Activated T-helper 17 cell treated with anti-CD3 and anti-CD28 coated beads, Interleukin-2, amount 50 U/mL, for 72 hours (primary cell): ENCODE data around the gene NFKBIA. TPM values are rescaled to one million over a fixed set of nuclear protein-coding genes. Genes with fewer than 3 reads are reported as not detected.
"Not testable (repeated sequence)": the region's sequence is repeated elsewhere in the genome, so short reads cannot be mapped to it uniquely, and the experiment has no call there.

ENCODE experiments used
- ATAC-seq: fragments of 150-1000 bp; cut with Tn5 transposase; replicated peaks from 2 replicates; pipeline ENCODE4 v1.10.0; 2021; ENCODE audit warnings: mild to moderate bottlenecking, moderate library complexity
- H3K27ac Mint-ChIP-seq: one replicate; pipeline ENCODE4 v1.8.0; 2022; ENCODE audit warnings: mixed read lengths
- H3K27me3 Mint-ChIP-seq: one replicate; pipeline ENCODE4 v1.8.0; 2022; ENCODE audit warnings: mixed read lengths
- H3K36me3 Mint-ChIP-seq: one replicate; pipeline ENCODE4 v1.8.0; 2022; ENCODE audit warnings: low read depth, mild to moderate bottlenecking, mixed read lengths
- H3K4me1 Mint-ChIP-seq: one replicate; pipeline ENCODE4 v1.8.0; 2022; ENCODE audit warnings: mixed read lengths
- H3K4me3 Mint-ChIP-seq: one replicate; pipeline ENCODE4 v1.8.0; 2022; ENCODE audit warnings: mild to moderate bottlenecking, mixed read lengths
- H3K9me3 Mint-ChIP-seq: one replicate; pipeline ENCODE4 v1.8.0; 2022; ENCODE audit warnings: mixed read lengths
- total RNA-seq, 2 donors: library from RNA; stranded (reverse); gene quantifications; one replicate each; pipeline ENCODE4 v1.2.3, GENCODE V29; 2022

NFKBIA gene
- total RNA-seq, 2 donors from 2014 or later: 299 to 554 TPM

DNA sequence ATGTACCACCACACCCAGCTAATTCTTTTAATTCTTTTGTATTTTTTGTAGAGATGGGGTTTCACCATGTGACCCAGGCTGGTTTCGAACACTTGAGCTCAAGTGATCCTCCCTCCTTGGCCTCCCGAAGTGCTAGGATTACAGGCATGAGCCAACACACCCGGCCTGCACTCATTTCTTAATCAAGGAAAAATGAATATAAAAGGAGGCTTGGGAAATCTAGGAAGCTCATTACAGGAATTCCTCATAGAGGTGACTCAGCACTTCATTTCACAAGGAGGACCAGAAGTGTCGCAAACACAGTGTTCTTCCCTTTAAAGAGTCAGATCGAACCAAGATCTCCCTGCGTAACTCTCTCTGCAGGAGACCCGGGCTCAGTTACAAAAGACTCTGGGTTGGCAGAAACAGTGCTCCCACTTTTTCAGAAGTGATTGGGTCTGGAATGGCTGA is 30.3 kb downstream of the NFKBIA start:
- Mint-ChIP-seq H3K27me3 (no peaks in the 10 kb centered on the region), H3K27ac (no peak overlapping the region), H3K4me1 (no peaks in the 10 kb centered on the region), H3K36me3 (no peaks in the 10 kb centered on the region), H3K9me3 (peaks cover 4% of the 10 kb centered on the region), H3K4me3 (no peak overlapping the region)
- no peak for ATAC-seq

- H3K27ac Mint-ChIP-seq, ATAC-seq, H3K36me3 Mint-ChIP-seq, H3K4me3 Mint-ChIP-seq, H3K27me3 Mint-ChIP-seq, H3K9me3 Mint-ChIP-seq, H3K4me1 Mint-ChIP-seq: not testable (repeated sequence)
These were observed 31.3 kb downstream of the NFKBIA start for GRCh38 chr14:35373208-35373607.

DNA sequence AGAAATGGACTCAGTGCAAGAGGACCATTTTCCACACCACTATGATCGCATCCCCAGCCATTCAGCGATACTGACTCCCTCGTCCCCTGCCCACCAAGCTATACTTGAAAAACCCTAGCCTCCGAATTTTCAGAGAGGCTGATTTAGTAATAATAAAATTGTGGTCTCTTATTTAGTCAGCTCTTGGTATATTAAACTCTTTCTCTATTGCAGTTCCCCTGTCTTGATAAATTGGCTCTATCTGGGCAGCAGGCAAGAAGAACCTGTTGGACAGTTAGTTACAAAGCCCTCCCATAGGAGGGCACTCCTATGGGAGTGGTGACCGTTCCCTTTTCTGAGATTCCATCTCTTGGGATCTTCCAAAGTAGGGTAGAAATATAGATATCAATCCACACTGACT is 33.6 kb downstream of the NFKBIA start:
- no peak for ATAC-seq
- H3K4me1 Mint-ChIP-seq: peaks cover 6% of the 10 kb centered on the region
- no peaks in the 10 kb centered on the region for H3K27me3 Mint-ChIP-seq
- no peak overlapping the region for H3K27ac Mint-ChIP-seq
- no peak overlapping the region for H3K4me3 Mint-ChIP-seq
- H3K36me3 Mint-ChIP-seq: no peaks in the 10 kb centered on the region
- H3K9me3 Mint-ChIP-seq: peaks cover 4% of the 10 kb centered on the region

DNA sequence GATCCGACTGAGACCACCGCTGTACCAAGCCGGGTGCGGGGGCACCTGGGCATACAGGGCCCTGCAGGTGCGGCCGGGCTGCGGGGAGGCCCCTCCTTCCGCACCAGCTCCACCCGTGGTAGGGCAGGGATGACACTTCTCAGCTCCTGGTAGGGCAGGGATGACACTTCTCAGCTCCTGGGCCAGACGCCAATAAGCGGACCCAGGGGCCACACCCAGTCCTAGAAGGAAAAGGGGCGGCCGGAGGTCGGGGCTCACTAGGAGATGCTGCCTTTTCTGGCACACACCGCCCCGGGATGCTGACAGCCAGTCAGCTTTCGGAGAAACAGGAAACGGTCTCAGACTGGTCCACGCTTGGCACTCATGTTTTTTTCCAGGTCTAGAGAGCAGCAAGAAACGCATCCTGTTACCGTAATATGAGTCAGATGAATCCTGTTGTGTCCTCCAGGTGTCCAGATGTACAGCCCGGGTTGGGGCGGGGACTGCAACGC is 34.8 kb downstream of the NFKBIA start:
- ATAC-seq: no peak
- Mint-ChIP-seq H3K27me3 (no peaks in the 10 kb centered on the region), H3K4me1 (peaks cover 16% of the 10 kb centered on the region), H3K4me3 (no peak overlapping the region), H3K27ac (no peak overlapping the region), H3K9me3 (peaks cover 4% of the 10 kb centered on the region), H3K36me3 (no peaks in the 10 kb centered on the region)

GRCh38 chr14:35368583-35369392 is 35.8 kb downstream of the NFKBIA start:
- H3K27ac Mint-ChIP-seq: peak overlapping the region; percentile 33
- no peaks in the 10 kb centered on the region for H3K36me3 Mint-ChIP-seq
- peaks cover 4% of the 10 kb centered on the region for H3K9me3 Mint-ChIP-seq
- no peak overlapping the region for H3K4me3 Mint-ChIP-seq
- no peak for ATAC-seq
- peaks cover 16% of the 10 kb centered on the region for H3K4me1 Mint-ChIP-seq
- no peaks in the 10 kb centered on the region for H3K27me3 Mint-ChIP-seq

GRCh38 chr14:35368139-35368460 is 36.4 kb downstream of the NFKBIA start:
- peaks cover 16% of the 10 kb centered on the region for H3K4me1 Mint-ChIP-seq
- H3K4me3 Mint-ChIP-seq: no peak overlapping the region
- H3K9me3 Mint-ChIP-seq: peaks cover 4% of the 10 kb centered on the region
- H3K36me3 Mint-ChIP-seq: no peaks in the 10 kb centered on the region
- no peak for ATAC-seq
- peak overlapping the region; percentile 33 for H3K27ac Mint-ChIP-seq
- H3K27me3 Mint-ChIP-seq: no peaks in the 10 kb centered on the region

- no peak for ATAC-seq
- peak overlapping the region; percentile 99 for H3K27ac Mint-ChIP-seq
- peak overlapping the region; percentile 88 for H3K4me3 Mint-ChIP-seq
- peaks cover 16% of the 10 kb centered on the region for H3K4me1 Mint-ChIP-seq
- no peaks in the 10 kb centered on the region for H3K27me3 Mint-ChIP-seq
- H3K36me3 Mint-ChIP-seq: no peaks in the 10 kb centered on the region
- peaks cover 4% of the 10 kb centered on the region for H3K9me3 Mint-ChIP-seq
These were observed 37.5 kb downstream of the NFKBIA start for GRCh38 chr14:35367056-35367372.

DNA sequence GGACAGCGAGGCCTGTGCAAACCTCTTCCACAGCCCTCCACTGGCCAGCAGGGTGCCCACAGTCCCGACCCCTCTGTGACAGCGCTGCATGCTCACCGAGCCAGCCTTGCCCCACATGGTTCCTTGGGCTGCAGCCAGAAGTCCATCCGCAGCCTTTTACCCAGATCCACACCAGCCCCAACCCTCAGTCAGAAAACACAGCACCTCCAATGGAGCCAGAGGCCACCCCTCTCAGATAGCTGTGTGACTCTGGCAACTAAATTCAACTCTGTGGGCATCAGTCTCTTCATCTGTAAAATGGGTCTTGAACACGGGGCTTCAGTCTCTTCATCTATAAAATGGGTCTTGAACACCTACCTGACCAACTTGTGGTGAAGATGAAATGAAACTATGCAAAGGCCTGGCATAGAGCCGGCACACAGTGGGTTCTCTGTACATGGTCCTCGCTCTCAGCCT is 38.0 kb downstream of the NFKBIA start:
- peaks cover 16% of the 10 kb centered on the region for H3K4me1 Mint-ChIP-seq
- ATAC-seq: no peak
- H3K4me3 Mint-ChIP-seq: peak overlapping the region; percentile 88
- H3K36me3 Mint-ChIP-seq: no peaks in the 10 kb centered on the region
- peaks cover 4% of the 10 kb centered on the region for H3K9me3 Mint-ChIP-seq
- H3K27ac Mint-ChIP-seq: peak overlapping the region; percentile 99
- H3K27me3 Mint-ChIP-seq: no peaks in the 10 kb centered on the region

DNA sequence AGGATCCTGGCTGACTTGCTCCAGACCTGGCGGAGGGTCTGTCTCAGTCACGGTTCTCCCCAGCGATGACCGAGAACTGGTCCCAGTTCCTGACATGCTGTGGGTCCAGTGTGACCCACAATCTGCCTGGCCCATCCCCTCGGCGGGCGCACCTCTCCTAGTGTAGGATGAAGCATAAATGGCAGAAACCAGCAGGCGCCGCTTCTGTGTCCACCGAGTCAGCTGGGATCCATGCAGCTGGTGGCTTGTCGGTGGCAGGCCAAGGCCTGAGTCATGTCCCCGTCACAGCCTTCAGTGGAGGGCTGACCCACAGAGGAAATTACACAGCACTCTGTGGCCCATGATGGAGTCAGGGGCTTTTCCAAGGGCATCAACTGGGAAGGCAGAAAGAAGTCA is 38.5 kb downstream of the NFKBIA start:
- peak; percentile 87 for ATAC-seq

GRCh38 chr14:35365130-35366055 is 39.2 kb downstream of the NFKBIA start:
- no peaks in the 10 kb centered on the region for H3K9me3 Mint-ChIP-seq
- H3K27me3 Mint-ChIP-seq: no peaks in the 10 kb centered on the region
- H3K36me3 Mint-ChIP-seq: no peaks in the 10 kb centered on the region
- peak overlapping the region; percentile 88 for H3K4me3 Mint-ChIP-seq
- H3K4me1 Mint-ChIP-seq: peaks cover 16% of the 10 kb centered on the region
- ATAC-seq: peak; percentile 94
- H3K27ac Mint-ChIP-seq: peak overlapping the region; percentile 99

More for the DNA sequence above, 38.5 kb downstream of the NFKBIA start:
- Mint-ChIP-seq H3K36me3 (no peaks in the 10 kb centered on the region), H3K27me3 (no peaks in the 10 kb centered on the region), H3K4me3 (peak overlapping the region; percentile 88), H3K4me1 (peaks cover 16% of the 10 kb centered on the region), H3K27ac (peak overlapping the region; percentile 99), H3K9me3 (peaks cover 2% of the 10 kb centered on the region)

GRCh38 chr14:35362911-35363374 is 41.6 kb downstream of the NFKBIA start:
- Mint-ChIP-seq H3K9me3 (no peaks in the 10 kb centered on the region), H3K27ac (no peak overlapping the region), H3K36me3 (no peaks in the 10 kb centered on the region), H3K27me3 (no peaks in the 10 kb centered on the region), H3K4me1 (peaks cover 16% of the 10 kb centered on the region), H3K4me3 (no peak overlapping the region)
- ATAC-seq: no peak

DNA sequence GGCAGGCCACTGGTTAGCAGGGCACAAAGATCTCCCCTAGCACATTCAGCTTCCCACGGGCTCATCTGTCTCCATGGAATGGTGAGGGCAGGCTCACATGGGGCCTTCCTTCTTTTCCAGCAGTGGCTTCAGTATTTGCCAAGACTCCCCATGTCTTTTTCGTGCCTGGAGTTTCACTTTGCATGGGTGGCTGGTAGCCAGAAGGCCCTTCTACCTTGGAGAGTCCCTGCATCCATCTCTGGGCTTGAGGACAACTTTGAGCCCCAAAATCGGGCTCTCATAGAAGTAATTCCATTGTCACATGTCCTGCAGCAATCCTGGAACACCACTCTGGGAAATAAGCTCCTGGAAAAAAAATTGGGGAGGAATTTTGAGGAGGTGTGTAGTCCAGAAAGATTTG is 42.1 kb downstream of the NFKBIA start:
- Mint-ChIP-seq H3K9me3 (no peaks in the 10 kb centered on the region), H3K4me1 (peaks cover 16% of the 10 kb centered on the region), H3K36me3 (no peaks in the 10 kb centered on the region), H3K27me3 (no peaks in the 10 kb centered on the region), H3K27ac (no peak overlapping the region), H3K4me3 (no peak overlapping the region)
- no peak for ATAC-seq

DNA sequence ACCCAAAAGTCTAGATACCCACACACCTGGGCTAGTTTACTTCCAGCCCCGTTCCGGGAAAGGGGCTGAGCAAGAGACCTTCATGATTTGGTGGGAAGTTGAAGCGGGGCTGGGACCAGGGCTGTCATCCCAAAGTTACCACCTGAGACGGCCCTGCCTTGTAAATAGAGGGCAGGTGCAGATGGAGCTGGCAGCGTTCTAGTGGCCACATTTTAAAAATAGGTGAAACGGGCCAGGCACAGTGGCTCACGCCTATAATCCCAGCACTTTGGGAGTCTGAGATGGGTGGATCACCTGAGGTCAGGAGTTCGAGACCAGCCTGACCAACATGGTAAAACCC is 43.4 kb downstream of the NFKBIA start:
- no peaks in the 10 kb centered on the region for H3K27me3 Mint-ChIP-seq
- H3K36me3 Mint-ChIP-seq: no peaks in the 10 kb centered on the region
- H3K27ac Mint-ChIP-seq: peak overlapping the region; percentile 43
- H3K4me3 Mint-ChIP-seq: no peak overlapping the region
- no peaks in the 10 kb centered on the region for H3K9me3 Mint-ChIP-seq
- peaks cover 21% of the 10 kb centered on the region for H3K4me1 Mint-ChIP-seq
- ATAC-seq: no peak

GRCh38 chr14:35359655-35360054 is 44.9 kb downstream of the NFKBIA start:
- Mint-ChIP-seq H3K4me1 (peaks cover 15% of the 10 kb centered on the region), H3K27ac (peak overlapping the region; percentile 38)
- H3K36me3 Mint-ChIP-seq, H3K27me3 Mint-ChIP-seq, ATAC-seq, H3K4me3 Mint-ChIP-seq, H3K9me3 Mint-ChIP-seq: not testable (repeated sequence)
